Fibroblast of pulmonary artery (primary cell): ENCODE data around the gene IRS1.

ENCODE experiments used
- DNase-seq: peaks from one replicate; pipeline ENCODE4 v3.0.0-alpha.2; 2010; ENCODE audit warnings: low read depth
- H3K4me3 ChIP-seq: replicated peaks from 2 replicates; pipeline ENCODE4 v1.5.1; 2011; ENCODE audit warnings: low read depth, mild to moderate bottlenecking, control low read depth, low read length, moderate library complexity
- TF ChIP-seq, protein P1 (sequence below): IDR thresholded peaks from 2 replicates; pipeline ENCODE4 v1.5.1; 2011; ENCODE audit warnings: mild to moderate bottlenecking, control low read depth, low read length, inconsistent platforms; ENCODE audit errors: missing control alignments

The IRS1 gene

DNA sequence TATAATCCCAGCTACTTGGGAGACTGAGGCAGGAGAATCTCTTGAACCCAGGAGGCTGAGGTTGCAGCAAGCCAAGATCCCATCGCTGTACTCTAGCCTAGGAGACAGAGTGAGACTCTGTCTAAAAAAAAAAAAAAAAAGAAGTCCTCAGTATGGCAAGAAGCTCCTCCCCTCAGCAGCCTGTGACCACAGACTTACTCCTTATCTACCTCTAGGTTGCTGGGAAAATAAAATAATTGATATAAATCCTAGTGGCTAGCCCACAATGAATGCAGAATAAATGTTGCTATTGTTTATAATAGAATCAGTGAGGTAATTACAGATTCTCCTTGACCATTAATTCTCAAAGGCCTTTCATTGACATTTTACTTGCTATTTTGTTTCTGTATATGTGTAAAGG is 70.6 kb downstream of the IRS1 start:
- no peak overlapping the region for H3K4me3 ChIP-seq
- TF ChIP-seq, protein P1, sequence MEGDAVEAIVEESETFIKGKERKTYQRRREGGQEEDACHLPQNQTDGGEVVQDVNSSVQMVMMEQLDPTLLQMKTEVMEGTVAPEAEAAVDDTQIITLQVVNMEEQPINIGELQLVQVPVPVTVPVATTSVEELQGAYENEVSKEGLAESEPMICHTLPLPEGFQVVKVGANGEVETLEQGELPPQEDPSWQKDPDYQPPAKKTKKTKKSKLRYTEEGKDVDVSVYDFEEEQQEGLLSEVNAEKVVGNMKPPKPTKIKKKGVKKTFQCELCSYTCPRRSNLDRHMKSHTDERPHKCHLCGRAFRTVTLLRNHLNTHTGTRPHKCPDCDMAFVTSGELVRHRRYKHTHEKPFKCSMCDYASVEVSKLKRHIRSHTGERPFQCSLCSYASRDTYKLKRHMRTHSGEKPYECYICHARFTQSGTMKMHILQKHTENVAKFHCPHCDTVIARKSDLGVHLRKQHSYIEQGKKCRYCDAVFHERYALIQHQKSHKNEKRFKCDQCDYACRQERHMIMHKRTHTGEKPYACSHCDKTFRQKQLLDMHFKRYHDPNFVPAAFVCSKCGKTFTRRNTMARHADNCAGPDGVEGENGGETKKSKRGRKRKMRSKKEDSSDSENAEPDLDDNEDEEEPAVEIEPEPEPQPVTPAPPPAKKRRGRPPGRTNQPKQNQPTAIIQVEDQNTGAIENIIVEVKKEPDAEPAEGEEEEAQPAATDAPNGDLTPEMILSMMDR: no peak
- DNase-seq: no peak

DNA sequence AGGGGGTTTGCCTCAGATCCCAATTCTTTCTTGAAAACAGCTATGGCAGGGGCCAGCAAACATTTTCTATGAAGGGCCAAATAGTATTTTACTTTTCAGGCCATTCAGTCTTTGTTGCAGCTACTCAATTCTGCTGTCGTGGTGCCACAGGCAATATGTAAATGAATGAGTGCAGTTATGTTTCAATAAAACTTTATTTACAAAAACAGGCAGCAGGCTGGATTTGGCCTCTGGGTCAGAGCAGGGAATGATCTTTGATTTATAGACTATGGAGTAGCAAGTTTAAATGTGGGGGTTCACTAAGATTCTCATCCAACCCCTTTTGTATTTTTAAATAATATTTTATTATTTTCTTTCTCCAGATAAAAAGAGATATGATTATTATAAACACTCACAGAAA is 72.4 kb downstream of the IRS1 start:
- TF ChIP-seq, protein P1: no peak
- DNase-seq: no peak
- H3K4me3 ChIP-seq: no peak overlapping the region

DNA sequence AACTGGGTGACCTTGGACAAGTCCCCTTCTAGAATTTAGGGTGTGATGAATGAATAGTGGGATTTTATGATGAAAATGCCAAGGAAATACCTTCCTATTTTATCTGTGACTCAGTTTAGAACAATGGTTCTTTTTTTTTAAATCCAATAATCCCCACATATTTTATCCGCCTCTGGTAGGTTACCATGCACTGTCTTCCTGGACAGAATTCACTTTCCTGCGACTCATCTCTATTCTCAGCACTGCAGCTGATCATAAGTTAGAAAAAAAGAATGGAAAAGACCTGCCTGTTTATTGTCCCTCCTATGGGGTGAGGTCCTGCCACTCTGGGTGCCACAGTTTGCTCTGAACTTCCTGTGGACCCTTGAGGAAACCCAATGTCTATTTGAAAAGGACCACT is 73.1 kb downstream of the IRS1 start:
- peak; percentile 13 for DNase-seq
- TF ChIP-seq, protein P1: no peak
- H3K4me3 ChIP-seq: no peak overlapping the region

DNA sequence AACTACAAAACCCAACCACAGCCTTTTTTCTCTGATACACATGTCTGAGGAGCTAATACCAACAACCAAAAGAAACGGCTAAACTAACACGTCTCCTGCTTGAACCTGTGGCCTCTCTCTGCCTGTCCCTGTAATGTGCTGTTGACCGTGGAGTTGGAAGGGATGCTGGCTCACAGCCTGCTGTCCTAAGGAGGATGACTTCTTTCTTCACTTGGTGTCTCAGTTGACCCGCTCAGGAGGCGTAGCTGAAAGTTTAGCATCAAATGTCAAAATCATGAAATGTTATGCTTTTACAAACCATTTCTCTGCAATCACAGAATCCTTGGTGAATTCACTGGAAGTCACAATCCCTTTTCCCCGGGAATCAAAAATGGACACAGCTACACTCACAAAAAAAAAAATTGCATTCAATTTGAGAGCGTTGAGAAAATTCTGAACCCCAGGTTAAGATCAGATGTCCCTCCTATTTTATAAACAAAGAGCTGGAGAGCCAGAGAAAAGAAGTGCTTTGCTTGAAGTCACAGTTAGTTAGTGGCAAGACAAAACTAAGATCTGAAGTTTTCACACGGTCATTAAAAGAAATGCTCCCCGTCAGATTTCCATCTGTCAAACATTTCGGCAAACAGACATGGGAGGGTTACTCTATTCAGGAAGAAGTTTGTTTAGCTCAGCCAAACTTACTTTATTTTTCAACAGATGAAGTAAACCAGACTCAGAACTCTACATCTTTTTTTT is 74.3 kb downstream of the IRS1 start:
- no peak overlapping the region for H3K4me3 ChIP-seq
- DNase-seq: no peak
- TF ChIP-seq, protein P1: no peak

DNA sequence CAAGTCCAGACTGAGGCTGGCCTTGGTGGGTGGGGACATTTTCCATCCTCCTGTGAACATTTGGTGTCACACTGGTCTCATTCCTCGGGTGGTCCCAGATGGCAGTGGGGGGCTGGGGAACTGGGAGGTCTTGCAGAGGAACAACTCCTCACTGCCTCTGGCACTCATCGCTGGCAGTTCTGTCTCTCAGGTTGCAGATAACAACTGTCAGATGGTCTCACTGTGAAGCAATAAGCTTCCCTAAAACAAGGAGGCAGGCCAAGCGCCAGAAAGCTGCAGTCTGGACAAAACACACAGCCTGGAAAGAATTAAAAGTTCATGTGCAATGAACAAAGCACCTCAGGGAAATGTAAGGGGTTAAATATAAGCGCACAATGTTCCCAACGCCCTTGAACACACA is 78.1 kb downstream of the IRS1 start:
- TF ChIP-seq, protein P1: no peak
- no peak overlapping the region for H3K4me3 ChIP-seq
- DNase-seq: peak; percentile 29

DNA sequence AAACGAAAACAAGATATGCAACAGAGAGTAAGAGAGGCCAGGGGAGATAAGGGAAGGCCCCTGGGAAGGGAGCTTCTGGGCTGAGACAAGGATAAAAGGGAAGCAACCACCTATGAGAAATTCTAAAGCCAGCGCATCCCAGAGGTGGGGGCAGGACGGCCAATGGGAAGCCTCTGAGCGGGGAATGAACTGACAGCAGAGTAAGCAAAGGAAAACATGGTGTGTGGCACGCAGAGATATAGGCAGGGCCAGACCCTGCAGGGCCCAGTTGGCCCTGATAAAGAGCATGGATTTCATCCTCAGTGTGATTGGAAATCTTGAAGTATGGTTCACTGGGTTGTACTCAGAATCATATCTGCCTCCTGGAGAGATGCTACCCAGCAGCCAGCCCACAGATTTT is 78.7 kb downstream of the IRS1 start:
- no peak overlapping the region for H3K4me3 ChIP-seq
- DNase-seq: no peak
- TF ChIP-seq, protein P1: no peak

DNA sequence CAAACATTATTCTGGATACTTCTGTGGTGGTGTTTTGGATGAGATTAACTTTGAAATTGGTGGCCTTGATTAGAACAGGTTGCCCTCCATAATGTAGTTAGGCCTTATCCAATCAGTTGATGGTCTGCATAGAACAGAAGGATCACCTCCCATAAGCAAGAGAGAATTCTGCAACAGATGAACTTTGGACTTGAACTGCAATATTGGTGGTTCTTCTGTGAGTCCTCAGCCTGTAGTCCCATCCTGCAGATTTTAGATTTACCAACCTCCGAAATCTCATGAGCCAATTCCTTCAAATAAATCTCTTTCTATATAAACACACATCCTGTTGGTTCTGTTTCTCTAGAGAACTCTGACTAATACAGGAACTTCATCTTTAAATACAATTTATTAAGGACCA is 81.9 kb downstream of the IRS1 start:
- no peak for DNase-seq
- H3K4me3 ChIP-seq: no peak overlapping the region
- TF ChIP-seq, protein P1: no peak
